OCI-LY1 (cell line): ENCODE results near the gene MTHFSD.

ENCODE experiments used
- EZH2 ChIP-seq: fragments of 200-600 bp; sonication (generic), shearing (Covaris generic); IDR thresholded peaks from 2 replicates; pipeline ENCODE4 v1.8.0; 2017; ENCODE audit warnings: borderline replicate concordance, mixed run types, mild to moderate bottlenecking, antibody characterized with exemption, low read length, moderate library complexity, mixed read lengths
- TF ChIP-seq, protein P1 (sequence below): fragments of 200-600 bp; sonication (generic), shearing (Covaris generic); IDR thresholded peaks from 2 replicates; pipeline ENCODE4 v1.5.1; 2017; ENCODE audit warnings: mild to moderate bottlenecking, antibody characterized with exemption, low read length, moderate library complexity, mixed read lengths

DNA sequence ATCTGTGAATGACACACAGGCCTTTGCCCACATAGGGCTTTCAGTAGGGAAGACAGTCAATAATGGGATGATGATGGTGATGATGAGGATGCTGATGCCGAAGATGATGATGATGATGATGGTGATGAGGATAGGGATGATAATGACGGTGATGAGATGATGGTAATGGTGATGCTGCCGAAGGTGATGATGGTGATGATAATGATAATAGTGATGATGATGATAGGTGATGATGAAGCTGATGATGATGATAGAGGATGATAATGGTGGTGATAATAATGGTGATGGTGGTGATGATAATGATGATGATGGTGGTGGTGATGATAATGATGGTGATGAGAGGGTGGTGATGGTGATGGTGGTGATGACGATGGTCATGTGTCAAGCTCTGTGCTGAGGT lies 36.2 kb upstream of the MTHFSD start:
- TF ChIP-seq EZH2, result no peak
- TF ChIP-seq, protein P1, sequence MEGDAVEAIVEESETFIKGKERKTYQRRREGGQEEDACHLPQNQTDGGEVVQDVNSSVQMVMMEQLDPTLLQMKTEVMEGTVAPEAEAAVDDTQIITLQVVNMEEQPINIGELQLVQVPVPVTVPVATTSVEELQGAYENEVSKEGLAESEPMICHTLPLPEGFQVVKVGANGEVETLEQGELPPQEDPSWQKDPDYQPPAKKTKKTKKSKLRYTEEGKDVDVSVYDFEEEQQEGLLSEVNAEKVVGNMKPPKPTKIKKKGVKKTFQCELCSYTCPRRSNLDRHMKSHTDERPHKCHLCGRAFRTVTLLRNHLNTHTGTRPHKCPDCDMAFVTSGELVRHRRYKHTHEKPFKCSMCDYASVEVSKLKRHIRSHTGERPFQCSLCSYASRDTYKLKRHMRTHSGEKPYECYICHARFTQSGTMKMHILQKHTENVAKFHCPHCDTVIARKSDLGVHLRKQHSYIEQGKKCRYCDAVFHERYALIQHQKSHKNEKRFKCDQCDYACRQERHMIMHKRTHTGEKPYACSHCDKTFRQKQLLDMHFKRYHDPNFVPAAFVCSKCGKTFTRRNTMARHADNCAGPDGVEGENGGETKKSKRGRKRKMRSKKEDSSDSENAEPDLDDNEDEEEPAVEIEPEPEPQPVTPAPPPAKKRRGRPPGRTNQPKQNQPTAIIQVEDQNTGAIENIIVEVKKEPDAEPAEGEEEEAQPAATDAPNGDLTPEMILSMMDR, result no peak
